HCT116 (cell line): ENCODE results near the gene FMNL1.

Experiments
- ATF3 ChIP-seq: IDR thresholded peaks from 2 replicates; pipeline ENCODE4 v1.6.1; 2012
- EGR1 ChIP-seq: IDR thresholded peaks from 2 replicates; pipeline ENCODE4 v1.6.1; 2012; ENCODE audit warnings: low read depth
- ELF1 ChIP-seq: IDR thresholded peaks from 2 replicates; pipeline ENCODE4 v1.6.1; 2012; ENCODE audit warnings: low read depth, borderline replicate concordance
- EZH2 ChIP-seq: fragments of 200-600 bp; sonication (generic); IDR thresholded peaks from 2 replicates; pipeline ENCODE4 v1.6.1; 2017; ENCODE audit warnings: antibody characterized with exemption, mixed run types
- MAX ChIP-seq: IDR thresholded peaks from 2 replicates; pipeline ENCODE4 v1.6.1; 2012
- POLR2A ChIP-seq: IDR thresholded peaks from 2 replicates; pipeline ENCODE4 v1.7.0; 2011; ENCODE audit warnings: borderline replicate concordance; ENCODE audit not compliant: insufficient read depth, insufficient read length; ENCODE audit errors: extremely low read depth
- POLR2AphosphoS5 ChIP-seq: IDR thresholded peaks from 2 replicates; pipeline ENCODE4 v1.6.1; 2011; ENCODE audit warnings: mild to moderate bottlenecking, low read depth, low read length, moderate library complexity
- SIN3A ChIP-seq: IDR thresholded peaks from 2 replicates; pipeline ENCODE4 v1.6.1; 2012; ENCODE audit warnings: low read depth
- SP1 ChIP-seq: IDR thresholded peaks from 2 replicates; pipeline ENCODE4 v1.6.1; 2012; ENCODE audit warnings: low read depth
- YY1 ChIP-seq: IDR thresholded peaks from 2 replicates; pipeline ENCODE4 v1.6.1; 2011; ENCODE audit warnings: low read length, low read depth, moderate library complexity, mild to moderate bottlenecking; ENCODE audit not compliant: insufficient replicate concordance; ENCODE audit errors: extremely low read depth
- ZFX ChIP-seq: fragments of 450-650 bp; IDR thresholded peaks from 2 replicates; pipeline ENCODE4 v1.6.1; 2017
- ZNF274 ChIP-seq: fragments of 200-500 bp; sonication (Bioruptor generic); IDR thresholded peaks from 2 replicates; pipeline ENCODE4 v1.6.1; 2014; ENCODE audit warnings: mild to moderate bottlenecking, low read depth, low read length, inconsistent platforms
- TF ChIP-seq, protein P1 (sequence below), 3 experiments: fragments of 200-600 bp in 1 of 3; sonication (generic) in 1 of 3; IDR thresholded peaks in 2 of 3; conservative IDR thresholded peaks in 1 of 3; 2 replicates each; pipeline ENCODE4 v1.5.1; 2012 to 2017; ENCODE audit warnings: low read depth in 2 of 3, low read length in 2 of 3, antibody characterized with exemption in 1 of 3, borderline replicate concordance in 1 of 3, control low read depth in 1 of 3, mild to moderate bottlenecking in 1 of 3, mixed read lengths in 1 of 3, mixed run types in 1 of 3, moderate library complexity in 1 of 3; ENCODE audit not compliant: insufficient read depth in 1 of 3

GRCh38 chr17:45190503-45191255 lies 31.0 kb upstream of the FMNL1 start:
- TF ChIP-seq, protein P1, sequence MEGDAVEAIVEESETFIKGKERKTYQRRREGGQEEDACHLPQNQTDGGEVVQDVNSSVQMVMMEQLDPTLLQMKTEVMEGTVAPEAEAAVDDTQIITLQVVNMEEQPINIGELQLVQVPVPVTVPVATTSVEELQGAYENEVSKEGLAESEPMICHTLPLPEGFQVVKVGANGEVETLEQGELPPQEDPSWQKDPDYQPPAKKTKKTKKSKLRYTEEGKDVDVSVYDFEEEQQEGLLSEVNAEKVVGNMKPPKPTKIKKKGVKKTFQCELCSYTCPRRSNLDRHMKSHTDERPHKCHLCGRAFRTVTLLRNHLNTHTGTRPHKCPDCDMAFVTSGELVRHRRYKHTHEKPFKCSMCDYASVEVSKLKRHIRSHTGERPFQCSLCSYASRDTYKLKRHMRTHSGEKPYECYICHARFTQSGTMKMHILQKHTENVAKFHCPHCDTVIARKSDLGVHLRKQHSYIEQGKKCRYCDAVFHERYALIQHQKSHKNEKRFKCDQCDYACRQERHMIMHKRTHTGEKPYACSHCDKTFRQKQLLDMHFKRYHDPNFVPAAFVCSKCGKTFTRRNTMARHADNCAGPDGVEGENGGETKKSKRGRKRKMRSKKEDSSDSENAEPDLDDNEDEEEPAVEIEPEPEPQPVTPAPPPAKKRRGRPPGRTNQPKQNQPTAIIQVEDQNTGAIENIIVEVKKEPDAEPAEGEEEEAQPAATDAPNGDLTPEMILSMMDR (IDR thresholded peaks at IDR 0.05 in 2 of 3, conservative IDR thresholded peaks at IDR 0.05 in 1 of 3; ENCODE audit: borderline replicate concordance in 1 of 3, insufficient read depth in 1 of 3, low read depth in 2 of 3, low read length in 2 of 3), result no peak
- TF ChIP-seq SP1 (no peak), POLR2AphosphoS5 (no peak), EGR1 (no peak), ATF3 (no peak), YY1 (no peak), EZH2 (no peak), POLR2A (no peak), ZNF274 (no peak), ELF1 (no peak), ZFX (no peak), SIN3A (no peak), MAX (no peak)
